GM12878 (cell line): ENCODE measurements around the gene NPPB. TPM values are rescaled to one million over a fixed set of nuclear protein-coding genes. Genes with fewer than 3 reads are reported as not detected.

Experiments
- ATAC-seq: fragments of 200-7000 bp; cut with Tn5 transposase; 3 replicates; pipeline ENCODE4 v1.9.1; 2020; ENCODE audit warnings: mild to moderate bottlenecking, moderate library complexity
- BruUV-seq: library from RNA; stranded (reverse); fragments of 400-500 nt; replicated peaks from 2 replicates; lab custom pipeline; 2021; lab: Mats Ljungman, UMichigan
- CTCF ChIA-PET: fragments of 300-600 bp; sonication (Branson Sonifier 250); formaldehyde crosslinking; extraction: SDS; loops from one replicate; lab custom pipeline; 2021; ENCODE audit warnings: inconsistent platforms; lab: Yijun Ruan, JAX
- POLR2A ChIA-PET: fragments of 350-600 bp; formaldehyde crosslinking; extraction: SDS; loops from one replicate; lab custom pipeline; 2021; ENCODE audit warnings: inconsistent platforms; lab: Charles Lee
- RAD21 ChIA-PET: fragments of 300-600 bp; sonication (Branson Sonifier 250); formaldehyde crosslinking; loops from one replicate; lab custom pipeline; 2023; ENCODE audit warnings: antibody characterized with exemption; ENCODE audit not compliant: unreplicated experiment; lab: Charles Lee
- SMC1A ChIA-PET: fragments of 300-600 bp; sonication (Branson Sonifier 250); formaldehyde crosslinking; loops from one replicate; lab custom pipeline; 2023; ENCODE audit not compliant: unreplicated experiment, uncharacterized antibody; lab: Charles Lee
- DNase-seq: peaks from one replicate; pipeline ENCODE4 v3.0.0-alpha.2; 2011; ENCODE audit warnings: low read depth, low spot score
- FAIRE-seq: peaks from 3 replicates; lab custom pipeline; 2011; peaks lifted over from hg19 to GRCh38; lab: Jason Lieb, UNC
- H2AFZ ChIP-seq: 2 replicates; pipeline ENCODE4 v1.6.0; 2011; ENCODE audit warnings: low read depth, low read length, control low read depth; ENCODE audit not compliant: control insufficient read depth
- H3K27ac ChIP-seq: 2 replicates; pipeline ENCODE4 v1.5.1; 2011; ENCODE audit warnings: control low read depth; ENCODE audit not compliant: control insufficient read depth, insufficient read depth
- H3K27me3 ChIP-seq, 2 experiments: replicated peaks in 1 of 2; 2 replicates each; pipeline versions ENCODE4 v1.6.0 to v1.6.1; 2011; ENCODE audit warnings: low read length in 1 of 2; ENCODE audit not compliant: control insufficient read depth in 2 of 2, insufficient read depth in 2 of 2
- H3K36me3 ChIP-seq, 2 experiments: 2 replicates each; pipeline ENCODE4 v1.5.1; 2011; ENCODE audit warnings: low read length in 1 of 2; ENCODE audit not compliant: control insufficient read depth in 2 of 2, insufficient read depth in 2 of 2
- H3K4me1 ChIP-seq: 2 replicates; pipeline ENCODE4 v1.6.1; 2011; ENCODE audit warnings: mild to moderate bottlenecking, low read length, moderate library complexity, mixed read lengths; ENCODE audit not compliant: control insufficient read depth, insufficient read depth
- H3K4me2 ChIP-seq: 2 replicates; pipeline ENCODE4 v1.6.0; 2011; ENCODE audit warnings: control low read depth; ENCODE audit not compliant: control insufficient read depth, insufficient read depth
- H3K4me3 ChIP-seq: fragments of 200-600 bp; sonication (generic); 2 replicates; pipeline ENCODE4 v1.5.1; 2016
- H3K79me2 ChIP-seq: 2 replicates; pipeline ENCODE4 v1.6.0; 2011; ENCODE audit warnings: low read length; ENCODE audit not compliant: control insufficient read depth, insufficient read depth
- H3K9ac ChIP-seq: 2 replicates; pipeline ENCODE4 v1.8.0; 2011; ENCODE audit warnings: low read length, control low read depth, mixed read lengths; ENCODE audit not compliant: control insufficient read depth, insufficient read depth
- H3K9me3 ChIP-seq: replicated peaks from 3 replicates; pipeline ENCODE4 v1.5.1; 2011; ENCODE audit warnings: mild to moderate bottlenecking, low read length; ENCODE audit not compliant: control insufficient read depth, insufficient read depth
- H4K20me1 ChIP-seq: 2 replicates; pipeline ENCODE4 v1.6.0; 2011; ENCODE audit not compliant: control insufficient read depth, insufficient read depth
- EP300 ChIP-seq, 2 experiments: fragments of 150-350 bp in 1 of 2; IDR thresholded peaks; 2 replicates each; pipeline ENCODE4 v1.6.1; 2011 to 2012; ENCODE audit warnings: low read depth in 2 of 2, low read length in 2 of 2, borderline replicate concordance in 1 of 2, improper control_type of control experiment in 1 of 2, inconsistent platforms in 1 of 2; ENCODE audit not compliant: control insufficient read depth in 1 of 2
- ETV6 ChIP-seq, 2 experiments: fragments of 450-650 bp in 1 of 2; IDR thresholded peaks in 1 of 2; conservative IDR thresholded peaks in 1 of 2; 2 replicates each; pipeline ENCODE4 v1.6.1; 2014; ENCODE audit warnings: antibody characterized with exemption in 1 of 2, borderline replicate concordance in 1 of 2, low read depth in 1 of 2, mild to moderate bottlenecking in 1 of 2, moderate library complexity in 1 of 2
- IRF4 ChIP-seq: IDR thresholded peaks from 2 replicates; pipeline ENCODE4 v1.6.1; 2011; ENCODE audit warnings: low read depth, low read length
- JUNB ChIP-seq: IDR thresholded peaks from 2 replicates; pipeline ENCODE4 v1.6.1; 2016; ENCODE audit warnings: antibody characterized with exemption, mild to moderate bottlenecking
- KAT2A ChIP-seq: conservative IDR thresholded peaks from 2 replicates; pipeline ENCODE4 v1.6.1; 2011; ENCODE audit warnings: low read depth, low read length; ENCODE audit not compliant: control insufficient read depth
- POLR2A ChIP-seq: IDR thresholded peaks from 2 replicates; pipeline ENCODE4 v1.6.1; 2011; ENCODE audit warnings: low read depth, mild to moderate bottlenecking, low read length
- RUNX3 ChIP-seq: IDR thresholded peaks from 2 replicates; pipeline ENCODE4 v1.6.1; 2012; ENCODE audit warnings: low read length, inconsistent platforms
- TCF3 ChIP-seq: IDR thresholded peaks from 2 replicates; pipeline ENCODE4 v1.6.1; 2012; ENCODE audit warnings: low read depth, mild to moderate bottlenecking, low read length, borderline replicate concordance; ENCODE audit not compliant: insufficient read depth
- TCF7 ChIP-seq: IDR thresholded peaks from 2 replicates; pipeline ENCODE4 v1.6.1; 2014; ENCODE audit warnings: antibody characterized with exemption, borderline replicate concordance
- ZBED1 ChIP-seq: IDR thresholded peaks from 2 replicates; pipeline ENCODE4 v1.6.1; 2016; ENCODE audit warnings: borderline replicate concordance
- ZNF384 ChIP-seq: IDR thresholded peaks from 2 replicates; pipeline ENCODE4 v1.6.1; 2012; ENCODE audit warnings: low read depth, mild to moderate bottlenecking, low read length, improper control_type of control experiment, borderline replicate concordance
- ZSCAN29 ChIP-seq: fragments of 450-650 bp; IDR thresholded peaks from 2 replicates; pipeline ENCODE4 v1.6.1; 2017; ENCODE audit warnings: mild to moderate bottlenecking, moderate library complexity
- WGBS: methylation state at CpG from one replicate; pipeline ENCODE4 v1.1.6; 2016; ENCODE audit warnings: low lambda C conversion rate; ENCODE audit not compliant: insufficient replicate concordance, insufficient coverage; ENCODE audit errors: missing lambda C conversion rate; 5-methylcytosine and 5-hydroxymethylcytosine counted together
- in situ Hi-C: fragments of 300-500 bp; cut with MboI; formaldehyde crosslinking; loops from 9 replicates; pipeline ENCODE4 v1.14.3; 2018; ENCODE audit warnings: mixed read lengths
- intact Hi-C: fragments of 100-400 bp; cut with micrococcal nuclease; formaldehyde crosslinking; loops from one replicate; pipeline ENCODE4 v1.14.2; 2022; ENCODE audit not compliant: unreplicated experiment
- polyA plus RNA-seq, 11 experiments: library from polyadenylated mRNA; depleted of rRNA in 4 of 11; unstranded in 6 of 11; stranded (reverse) in 5 of 11; fragments of >200 nt; fragmentation: Nextera tagmentation in 4 of 11; fragmentation: Illumina TruSeq in 1 of 11; extraction: Ambion mirVana in 4 of 11; extraction: Trizol in 1 of 11; gene quantifications; 1 replicate in 1 of 11; 2 replicates in 10 of 11; pipeline versions ENCODE4 v1.2.1 to v1.2.3, GENCODE V29; 2011 to 2016; ENCODE audit warnings: inconsistent platforms in 2 of 11, missing spikeins in 2 of 11, low read depth in 1 of 11
- total RNA-seq, 4 experiments: library from RNA; depleted of rRNA in 3 of 4; stranded (reverse); fragments of >200 nt in 3 of 4; fragmentation: Illumina TruSeq in 1 of 4; extraction: Trizol in 1 of 4; gene quantifications; 2 replicates each; pipeline versions ENCODE4 v1.2.1 to v1.2.3, GENCODE V29; 2013 to 2021
- TF ChIP-seq, protein P1 (sequence below): IDR thresholded peaks from 2 replicates; pipeline ENCODE4 v1.6.1; 2011; ENCODE audit warnings: mild to moderate bottlenecking, low read depth, low read length, moderate library complexity; ENCODE audit not compliant: insufficient replicate concordance
- TF ChIP-seq, protein P2 (sequence below), 3 experiments: IDR thresholded peaks in 2 of 3; conservative IDR thresholded peaks in 1 of 3; 2 replicates each; pipeline ENCODE4 v1.5.1; 2011; ENCODE audit warnings: low read depth in 3 of 3, low read length in 3 of 3, mild to moderate bottlenecking in 3 of 3, control low read depth in 2 of 3, moderate library complexity in 2 of 3, inconsistent platforms in 1 of 3, mixed read lengths in 1 of 3; ENCODE audit not compliant: control insufficient read depth in 2 of 3, insufficient read depth in 1 of 3; ENCODE audit errors: extremely low read depth in 1 of 3
- TF ChIP-seq, protein P3 (sequence below): fragments of 450-650 bp; formaldehyde crosslinking; IDR thresholded peaks from 2 replicates; pipeline ENCODE4 v1.4.0; 2022; ENCODE audit warnings: mild to moderate bottlenecking, moderate library complexity

NPPB gene
- total and polyA plus RNA-seq, 10 of the 15 experiments (the other 5 are each of a cell fraction or from before 2014, with no cell fraction given) = not detected

DNA sequence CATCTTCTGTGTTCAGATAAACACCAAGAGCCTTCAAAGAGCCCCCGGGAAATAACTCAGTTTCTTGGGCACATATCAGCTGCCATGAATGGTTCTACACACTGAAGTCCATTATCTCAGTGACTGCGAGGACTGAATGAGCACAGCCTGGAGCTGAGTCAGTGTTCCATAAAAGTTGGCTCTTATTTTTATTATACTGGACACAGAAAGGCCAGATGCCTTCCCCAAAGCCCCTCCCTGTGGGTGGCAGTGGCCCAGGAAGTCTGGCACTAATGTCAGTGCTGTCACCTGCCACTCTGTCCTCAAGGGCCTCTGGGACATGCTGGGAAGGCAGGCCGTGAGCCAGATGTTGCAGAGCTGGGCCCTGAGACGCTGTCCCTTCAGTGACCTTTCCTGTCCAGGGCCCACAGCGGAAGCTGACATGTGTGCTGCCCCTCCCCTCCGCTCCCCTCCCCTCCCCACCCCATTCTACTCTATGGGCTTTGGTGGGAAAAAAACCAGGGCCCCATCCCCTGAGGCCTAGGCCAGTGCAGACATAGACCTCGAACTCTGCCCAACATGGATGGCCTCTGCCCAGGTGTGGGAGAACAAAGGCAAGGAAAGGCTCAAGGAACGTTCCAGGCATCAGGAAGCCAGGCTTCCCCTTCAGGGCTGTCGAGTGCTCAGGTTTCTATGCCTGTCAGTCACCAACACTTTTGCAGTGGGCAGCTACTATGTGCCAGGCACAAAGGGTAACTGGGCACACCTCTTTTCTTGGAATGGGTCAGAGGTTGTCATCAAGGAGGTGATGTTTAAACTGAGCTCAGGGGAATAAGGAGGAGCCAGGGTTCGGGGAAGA, 22.4 kb upstream of the NPPB start (continued):
- TF ChIP-seq EP300 (IDR thresholded peaks at IDR 0.05; ENCODE audit: borderline replicate concordance in 1 of 2, control insufficient read depth in 1 of 2, low read depth in 2 of 2, low read length in 2 of 2) (no peak), ZBED1 (no peak), ZSCAN29 (no peak)
- TF ChIP-seq, all 136 proteins: peak for 0

DNA sequence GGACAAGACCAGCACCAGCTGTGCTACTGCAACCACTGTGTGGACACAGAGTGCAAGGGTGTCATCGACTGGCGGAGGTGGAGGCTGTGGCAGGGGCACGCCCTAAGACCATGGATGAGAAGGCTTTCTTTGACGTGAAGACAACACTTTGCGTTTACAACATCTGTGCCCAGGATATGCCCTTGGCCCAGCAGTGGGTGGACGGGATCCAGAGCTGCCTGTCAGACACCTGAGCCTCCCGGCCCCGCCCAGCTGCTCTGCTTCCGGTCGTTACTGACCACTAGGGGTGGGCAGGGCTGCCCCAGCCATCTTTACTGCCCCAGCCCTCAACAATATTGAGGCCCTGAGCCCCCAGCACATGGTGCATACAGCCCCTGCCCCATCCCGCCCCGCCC, 21.4 kb upstream of the NPPB start:
- DNase-seq (no peak), FAIRE-seq (no peak), ATAC-seq (no peak)
- Histone ChIP-seq H3K4me3 (no peak overlapping the region), H3K9me3 (no peaks in the 10 kb centered on the region), H3K27me3 (no peaks in the 10 kb centered on the region; a peak in 1 of 4 replicates), H3K4me1 (no peaks in the 10 kb centered on the region), H3K9ac (no peak overlapping the region), H3K27ac (no peak overlapping the region), H4K20me1 (no peaks in the 10 kb centered on the region), H2AFZ (no peak overlapping the region), H3K79me2 (no peaks in the 10 kb centered on the region), H3K36me3 (no peaks in the 10 kb centered on the region), H3K4me2 (no peak overlapping the region)
- SMC1A ChIA-PET = no interaction called here
- intact Hi-C loops = no loop called here
- in situ Hi-C loops = no loop called here
- RAD21 ChIA-PET = no interaction called here
- POLR2A ChIA-PET = no interaction called here
- CTCF ChIA-PET = interaction anchor here (0.6 kb wide), 1 partner anchor 95 kb away, joined by 3 read pairs; no protein-coding TSS in a partner anchor
- WGBS = 35% methylated on average over 12 of the region's 12 CpGs
- BruUV-seq = no TSS peak
- TF ChIP-seq ZNF384 (no peak), JUNB (no peak), IRF4 (no peak), RUNX3 (no peak), TCF7 (no peak), KAT2A (no peak), POLR2A (no peak), ETV6 (conservative IDR thresholded peaks at IDR 0.05 in 1 of 2, IDR thresholded peaks at IDR 0.05 in 1 of 2; ENCODE audit: borderline replicate concordance in 1 of 2, low read depth in 1 of 2) (no peak), TCF3 (no peak)
- TF ChIP-seq, protein P1, sequence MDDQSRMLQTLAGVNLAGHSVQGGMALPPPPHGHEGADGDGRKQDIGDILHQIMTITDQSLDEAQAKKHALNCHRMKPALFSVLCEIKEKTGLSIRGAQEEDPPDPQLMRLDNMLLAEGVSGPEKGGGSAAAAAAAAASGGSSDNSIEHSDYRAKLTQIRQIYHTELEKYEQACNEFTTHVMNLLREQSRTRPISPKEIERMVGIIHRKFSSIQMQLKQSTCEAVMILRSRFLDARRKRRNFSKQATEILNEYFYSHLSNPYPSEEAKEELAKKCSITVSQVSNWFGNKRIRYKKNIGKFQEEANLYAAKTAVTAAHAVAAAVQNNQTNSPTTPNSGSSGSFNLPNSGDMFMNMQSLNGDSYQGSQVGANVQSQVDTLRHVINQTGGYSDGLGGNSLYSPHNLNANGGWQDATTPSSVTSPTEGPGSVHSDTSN = no peak
- TF ChIP-seq, protein P2, sequence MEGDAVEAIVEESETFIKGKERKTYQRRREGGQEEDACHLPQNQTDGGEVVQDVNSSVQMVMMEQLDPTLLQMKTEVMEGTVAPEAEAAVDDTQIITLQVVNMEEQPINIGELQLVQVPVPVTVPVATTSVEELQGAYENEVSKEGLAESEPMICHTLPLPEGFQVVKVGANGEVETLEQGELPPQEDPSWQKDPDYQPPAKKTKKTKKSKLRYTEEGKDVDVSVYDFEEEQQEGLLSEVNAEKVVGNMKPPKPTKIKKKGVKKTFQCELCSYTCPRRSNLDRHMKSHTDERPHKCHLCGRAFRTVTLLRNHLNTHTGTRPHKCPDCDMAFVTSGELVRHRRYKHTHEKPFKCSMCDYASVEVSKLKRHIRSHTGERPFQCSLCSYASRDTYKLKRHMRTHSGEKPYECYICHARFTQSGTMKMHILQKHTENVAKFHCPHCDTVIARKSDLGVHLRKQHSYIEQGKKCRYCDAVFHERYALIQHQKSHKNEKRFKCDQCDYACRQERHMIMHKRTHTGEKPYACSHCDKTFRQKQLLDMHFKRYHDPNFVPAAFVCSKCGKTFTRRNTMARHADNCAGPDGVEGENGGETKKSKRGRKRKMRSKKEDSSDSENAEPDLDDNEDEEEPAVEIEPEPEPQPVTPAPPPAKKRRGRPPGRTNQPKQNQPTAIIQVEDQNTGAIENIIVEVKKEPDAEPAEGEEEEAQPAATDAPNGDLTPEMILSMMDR (IDR thresholded peaks at IDR 0.05 in 2 of 3, conservative IDR thresholded peaks at IDR 0.05 in 1 of 3; ENCODE audit: control insufficient read depth in 2 of 3, extremely low read depth in 1 of 3, insufficient read depth in 1 of 3, low read depth in 3 of 3, low read length in 3 of 3) = no peak
- TF ChIP-seq, protein P3, sequence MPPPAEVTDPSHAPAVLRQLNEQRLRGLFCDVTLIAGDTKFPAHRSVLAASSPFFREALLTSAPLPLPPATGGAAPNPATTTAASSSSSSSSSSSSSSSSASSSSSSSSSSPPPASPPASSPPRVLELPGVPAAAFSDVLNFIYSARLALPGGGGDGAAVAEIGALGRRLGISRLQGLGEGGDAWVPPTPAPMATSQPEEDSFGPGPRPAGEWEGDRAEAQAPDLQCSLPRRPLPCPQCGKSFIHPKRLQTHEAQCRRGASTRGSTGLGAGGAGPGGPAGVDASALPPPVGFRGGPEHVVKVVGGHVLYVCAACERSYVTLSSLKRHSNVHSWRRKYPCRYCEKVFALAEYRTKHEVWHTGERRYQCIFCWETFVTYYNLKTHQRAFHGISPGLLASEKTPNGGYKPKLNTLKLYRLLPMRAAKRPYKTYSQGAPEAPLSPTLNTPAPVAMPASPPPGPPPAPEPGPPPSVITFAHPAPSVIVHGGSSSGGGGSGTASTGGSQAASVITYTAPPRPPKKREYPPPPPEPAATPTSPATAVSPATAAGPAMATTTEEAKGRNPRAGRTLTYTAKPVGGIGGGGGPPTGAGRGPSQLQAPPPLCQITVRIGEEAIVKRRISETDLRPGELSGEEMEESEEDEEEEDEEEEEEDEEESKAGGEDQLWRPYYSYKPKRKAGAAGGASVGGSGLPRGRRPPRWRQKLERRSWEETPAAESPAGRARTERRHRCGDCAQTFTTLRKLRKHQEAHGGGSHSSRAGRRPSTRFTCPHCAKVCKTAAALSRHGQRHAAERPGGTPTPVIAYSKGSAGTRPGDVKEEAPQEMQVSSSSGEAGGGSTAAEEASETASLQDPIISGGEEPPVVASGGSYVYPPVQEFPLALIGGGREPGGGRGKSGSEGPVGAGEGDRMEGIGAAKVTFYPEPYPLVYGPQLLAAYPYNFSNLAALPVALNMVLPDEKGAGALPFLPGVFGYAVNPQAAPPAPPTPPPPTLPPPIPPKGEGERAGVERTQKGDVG (CRISPR knock-in tag) = no peak
